T-helper 22 cell (primary cell): Measurements from ENCODE around the gene RGS19.

Experiments
- DNase-seq: peaks from one replicate; pipeline ENCODE4 v3.0.0-alpha.2; 2020; ENCODE audit warnings: low read depth

Gene RGS19

DNA sequence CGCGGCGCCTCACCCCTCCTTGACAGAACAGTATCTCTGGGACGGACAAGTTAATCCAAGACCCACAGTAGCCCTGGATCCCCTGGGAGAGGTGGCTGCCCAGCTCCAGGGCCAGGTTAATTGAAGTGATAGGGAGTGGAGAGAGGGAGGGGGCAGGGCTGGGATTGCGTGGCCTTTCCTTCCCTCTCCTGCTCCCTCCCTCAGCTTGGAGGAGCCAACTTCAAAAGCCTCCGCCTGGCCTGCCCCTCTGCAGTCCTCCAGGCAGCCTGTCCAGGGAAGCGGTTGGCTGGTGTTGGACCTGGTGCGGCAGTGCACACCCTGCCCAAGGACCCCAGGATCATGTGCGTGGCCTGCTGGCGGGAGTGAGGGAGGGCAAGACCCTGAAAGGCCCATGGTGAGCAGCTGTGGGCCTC is 43.4 kb downstream of the RGS19 start, which contains the start of gene C20orf204:
Gene C20orf204 (plus strand): TSS at position 250 of the 413 bp plus-strand sequence. CDS start 142 bp downstream, at position 392.
- DNase-seq, result no peak

DNA sequence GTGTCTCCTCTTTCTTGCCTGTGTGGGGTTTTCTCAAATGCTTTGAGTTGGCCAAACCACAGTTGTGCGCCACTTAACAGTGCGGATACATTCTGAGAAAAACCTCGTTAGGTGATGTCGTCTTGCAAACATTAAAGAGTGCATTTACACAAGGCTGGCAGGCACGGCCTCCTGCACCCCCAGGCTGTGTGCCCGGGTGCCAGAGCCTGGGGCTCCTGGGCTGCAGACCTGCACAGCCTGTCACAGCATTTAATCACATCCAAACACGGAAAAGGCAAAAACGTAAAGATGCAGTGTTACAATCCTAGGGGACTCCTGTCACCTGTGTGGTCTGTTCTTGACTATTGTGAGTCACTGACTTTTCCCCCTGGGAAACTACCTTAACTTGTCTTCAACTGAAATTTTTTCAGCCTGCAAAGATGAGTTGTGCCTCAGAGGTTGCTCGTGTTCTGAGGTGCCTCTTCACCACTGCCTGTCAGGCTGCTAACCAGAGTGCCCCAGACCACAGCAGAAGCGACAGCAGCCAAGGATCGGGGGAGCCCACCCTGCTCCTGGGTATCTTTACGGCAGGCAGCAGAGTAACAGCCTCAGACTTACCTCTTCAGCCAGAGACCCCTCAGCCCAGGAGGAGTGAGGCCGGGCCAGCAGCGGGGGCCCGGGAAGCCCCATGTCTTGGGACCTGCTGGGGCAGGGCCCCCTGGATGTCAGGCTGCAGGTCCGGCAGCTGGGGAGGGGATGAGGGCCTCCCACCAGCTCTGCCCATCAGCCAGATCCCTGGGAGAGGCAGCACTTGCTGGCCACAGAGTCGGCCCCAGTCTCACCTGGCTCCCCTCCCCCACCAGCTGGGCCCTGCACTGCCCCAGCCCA is 44.0 kb downstream of the RGS19 start:
- peak; percentile 32 for DNase-seq

DNA sequence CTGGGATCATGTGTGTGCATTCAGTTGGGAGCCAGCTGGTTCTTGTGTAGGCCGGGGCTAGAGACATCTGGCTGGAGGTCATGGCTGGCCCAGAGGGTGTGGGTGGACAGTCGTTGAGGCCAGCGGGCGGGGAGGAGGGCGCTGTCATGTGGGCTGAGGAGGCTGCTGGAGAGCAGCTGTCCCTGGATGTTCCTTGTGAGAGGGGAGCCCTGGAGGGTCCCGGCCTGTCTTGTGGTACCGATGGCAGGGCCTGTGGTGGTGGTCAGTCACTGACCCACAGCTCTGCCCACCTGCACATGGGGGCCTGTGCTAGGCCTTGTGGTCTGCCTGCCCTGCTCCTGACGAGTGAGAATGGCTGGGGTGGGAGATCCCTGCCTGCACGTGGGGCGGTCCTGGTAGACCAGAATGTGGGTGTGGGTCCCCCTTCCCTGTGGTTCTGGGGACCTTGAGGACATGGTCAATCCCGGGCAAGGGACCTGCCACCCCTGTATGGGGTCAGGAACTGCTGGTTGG is 45.3 kb downstream of the RGS19 start:
- no peak for DNase-seq

- no peak for DNase-seq
These were observed 46.4 kb downstream of the RGS19 start for GRCh38 chr20:64032706-64033624.

GRCh38 chr20:64031822-64032314 is 47.5 kb downstream of the RGS19 start:
- DNase-seq, result no peak

DNA sequence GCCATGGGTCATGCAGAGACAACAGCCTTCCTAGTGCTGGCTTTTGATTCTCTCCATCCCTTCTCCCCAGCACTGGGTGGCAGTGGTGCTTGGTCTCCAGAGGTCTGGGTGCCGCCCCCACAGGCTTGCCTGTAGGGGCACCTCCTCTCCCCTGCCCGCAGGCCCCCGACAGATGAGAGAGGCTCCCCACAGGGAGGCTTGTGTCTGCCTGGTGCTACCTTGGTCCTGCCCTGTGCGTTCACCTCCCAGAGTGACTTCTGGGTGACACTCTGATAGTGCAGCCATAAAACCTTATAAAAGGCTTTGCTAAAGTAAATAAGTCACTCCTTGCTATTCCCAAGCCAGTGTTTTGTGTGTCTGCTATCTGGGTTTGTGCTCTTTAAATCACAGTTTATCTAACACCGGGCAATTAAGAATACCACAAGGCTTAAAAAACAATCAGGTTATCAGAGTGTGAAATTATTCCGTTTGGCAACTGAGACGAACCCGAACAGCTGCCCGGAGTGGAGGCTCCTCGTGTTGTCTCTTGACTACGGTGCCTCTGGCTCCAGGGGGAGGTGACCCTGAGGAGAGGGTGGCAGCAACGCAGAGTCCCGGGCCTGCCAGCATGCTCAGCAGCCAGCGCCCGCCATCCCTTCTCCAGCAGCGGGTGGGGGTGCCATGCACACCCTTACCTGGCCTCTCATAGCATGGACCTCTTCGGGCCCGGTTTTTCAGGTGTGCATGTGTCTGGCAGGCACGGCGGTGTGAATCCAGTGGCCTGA is 48.8 kb downstream of the RGS19 start:
- no peak for DNase-seq

- DNase-seq, result no peak
These were observed 49.8 kb downstream of the RGS19 start for GRCh38 chr20:64029293-64030117.

GRCh38 chr20:64027981-64028685 is 51.2 kb downstream of the RGS19 start:
- DNase-seq, result no peak

DNA sequence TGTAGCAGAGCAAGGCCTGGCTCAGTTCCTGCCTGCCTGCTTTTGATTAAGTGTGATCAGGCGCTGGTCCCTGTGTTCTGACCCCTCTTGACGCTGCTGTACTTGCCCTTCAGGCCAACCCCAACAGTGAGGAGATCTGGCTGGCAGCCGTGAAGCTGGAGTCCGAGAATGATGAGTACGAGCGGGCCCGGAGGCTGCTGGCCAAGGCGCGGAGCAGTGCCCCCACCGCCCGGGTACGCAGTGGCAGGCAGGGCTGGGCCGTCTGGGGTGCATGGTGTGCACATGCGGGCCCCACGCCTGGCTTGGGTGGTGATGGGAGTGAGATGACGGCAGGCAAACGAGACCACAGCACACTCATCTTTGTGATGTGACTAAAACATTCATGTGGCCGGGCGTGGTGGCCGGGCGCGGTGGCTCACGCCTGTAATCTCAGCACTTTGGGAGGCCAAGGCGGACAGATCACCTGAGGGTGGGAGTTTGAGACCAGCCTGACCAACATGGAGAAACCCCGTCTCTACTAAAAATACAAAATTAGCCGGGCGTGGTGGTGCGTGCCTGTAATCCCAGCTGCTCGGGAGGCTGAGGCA is 53.4 kb downstream of the RGS19 start:
- no peak for DNase-seq

DNA sequence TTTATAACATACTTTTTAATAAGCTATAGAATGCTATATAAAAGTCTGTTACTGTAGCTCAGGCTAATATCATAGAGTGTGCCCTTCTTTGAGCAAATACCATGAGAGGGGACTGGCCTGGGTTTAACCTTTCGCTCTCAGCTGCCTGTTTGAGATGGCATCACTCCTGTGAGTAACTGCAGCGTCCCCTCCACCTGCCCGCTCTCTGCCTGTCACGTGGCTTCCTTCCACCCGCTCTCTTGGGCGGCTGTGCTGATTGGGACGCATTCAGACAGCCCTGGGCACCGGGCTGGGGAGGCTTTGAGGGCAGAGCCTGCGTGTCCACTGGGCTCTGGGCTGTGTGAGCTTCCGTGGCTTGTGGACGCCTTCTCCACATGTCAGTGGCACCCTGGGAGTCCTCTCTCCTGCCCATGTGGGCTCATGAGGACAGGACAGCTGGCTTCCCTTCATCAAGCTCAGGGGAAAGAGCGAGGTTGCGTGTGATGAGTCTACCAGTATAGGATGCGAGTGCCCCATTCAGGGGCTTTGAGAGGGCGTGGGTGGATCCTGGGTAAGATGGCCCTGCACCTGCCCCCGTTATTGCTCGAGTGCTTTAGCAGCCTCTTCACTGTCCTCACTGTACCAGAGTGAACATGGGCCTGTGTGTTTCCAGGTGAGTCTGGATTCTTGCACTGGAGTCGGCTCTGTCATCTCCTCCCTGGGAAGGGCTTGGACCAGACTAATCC is 54.1 kb downstream of the RGS19 start:
- no peak for DNase-seq

GRCh38 chr20:64024141-64024990 is 55.0 kb downstream of the RGS19 start:
- no peak for DNase-seq

DNA sequence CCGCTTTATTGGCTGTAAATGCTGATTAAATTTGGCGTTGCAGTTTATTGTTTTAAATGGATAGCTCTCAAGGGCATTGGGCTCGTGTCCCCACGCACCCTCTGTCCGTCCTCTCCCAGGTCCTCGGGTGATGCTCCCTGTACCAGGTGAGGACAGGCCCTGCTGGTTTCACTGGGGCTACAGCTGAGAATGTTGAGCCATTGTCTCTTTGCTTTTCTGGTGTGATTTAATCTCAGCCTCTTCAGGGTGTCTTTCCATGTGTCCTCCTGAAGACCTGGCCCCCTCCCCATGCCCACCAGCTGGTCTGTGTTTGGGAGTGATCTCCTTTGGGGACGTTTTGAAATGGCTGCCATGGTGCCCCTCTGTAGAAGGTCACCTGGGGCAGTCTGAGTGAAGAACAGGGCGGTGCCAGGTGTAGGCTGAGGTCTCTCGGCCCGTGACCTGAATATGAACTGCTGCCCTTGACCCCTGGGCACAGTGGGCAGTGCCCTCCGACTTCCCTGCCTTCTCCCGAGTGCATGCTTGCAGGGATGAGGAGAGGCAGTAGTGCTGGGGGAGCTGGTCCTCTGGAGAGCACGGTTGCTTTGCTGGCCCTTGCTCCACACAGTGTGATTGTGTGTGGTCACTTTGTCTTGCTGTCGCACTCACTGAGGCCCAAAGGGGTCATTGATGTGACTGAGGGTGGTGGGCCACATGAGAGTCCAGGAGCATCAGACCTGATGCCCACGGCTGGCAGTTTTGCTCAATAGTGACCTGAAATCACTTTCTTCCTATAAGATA is 55.8 kb downstream of the RGS19 start:
- no peak for DNase-seq
